Measurements from ENCODE around the gene FIP1L1. TPM values are rescaled to one million over a fixed set of nuclear protein-coding genes. Genes with fewer than 3 reads are reported as not detected.

FIP1L1 gene
- total and polyA plus RNA-seq, 2 of the 4 experiments (the other 2 are of a cell fraction), result 31.1 to 37.5 TPM

- H4K20me1 ChIP-seq (ENCODE audit: insufficient read depth, low read length), result no peaks in the 10 kb centered on the region
- in situ Hi-C loops (cut with MboI; ENCODE audit: low sequenced_read_pairs), result no loop called here
- H3K18ac ChIP-seq (ENCODE audit: low read depth, low read length), result no peak overlapping the region
- no peak overlapping the region for H3K27ac ChIP-seq (ENCODE audit: insufficient read depth, low read length)
- H4K8ac ChIP-seq (ENCODE audit: low read depth in 2 of 2, low read length in 2 of 2), result no peak overlapping the region
- no peak overlapping the region for H2BK120ac ChIP-seq (ENCODE audit: low read depth, low read length)
- POLR2A ChIA-PET (ENCODE audit: unreplicated experiment), result no interaction called here
- H3K36me3 ChIP-seq (ENCODE audit: control insufficient read depth, insufficient read depth, low read length), result peaks cover 11% of the 10 kb centered on the region
- H3K9me3 ChIP-seq (ENCODE audit: control insufficient read depth, insufficient read depth, low read length), result no peaks in the 10 kb centered on the region
- H3K23ac ChIP-seq (ENCODE audit: low read depth, low read length), result no peak overlapping the region
- H3K4me2 ChIP-seq (ENCODE audit: low read depth, low read length), result no peak overlapping the region
- no peak overlapping the region for H2BK15ac ChIP-seq (ENCODE audit: low read depth, low read length)
- H3K14ac ChIP-seq (replicated peaks; ENCODE audit: low read depth, low read length), result no peak overlapping the region
- no peak overlapping the region for H4K5ac ChIP-seq (ENCODE audit: low read depth, low read length)
- no peaks in the 10 kb centered on the region for H3K27me3 ChIP-seq (ENCODE audit: control insufficient read depth, insufficient read depth, low read length)
- dilution Hi-C loops (cut with HindIII; ENCODE audit: low sequenced_read_pairs, unreplicated experiment), result no loop called here
- H3K56ac ChIP-seq (ENCODE audit: extremely low read depth, insufficient read depth, low read length), result no peak overlapping the region
- no peaks in the 10 kb centered on the region for H3K4me1 ChIP-seq (ENCODE audit: control insufficient read depth, insufficient read depth, low read length)
- DNase-seq, result no peak
- TF ChIP-seq SMC3 (IDR thresholded peaks at IDR 0.05; ENCODE audit: low read depth, low read length) (no peak), POLR2A (IDR thresholded peaks at IDR 0.05; ENCODE audit: low read depth, low read length) (no peak), CEBPB (IDR thresholded peaks at IDR 0.05; ENCODE audit: low read depth, low read length) (no peak), NFE2L2 (IDR thresholded peaks at IDR 0.05; ENCODE audit: low read depth, low read length) (no peak), USF2 (IDR thresholded peaks at IDR 0.05; ENCODE audit: low read depth, low read length) (no peak), ELK1 (IDR thresholded peaks at IDR 0.05; ENCODE audit: borderline replicate concordance, low read depth, low read length) (no peak)
- H4K91ac ChIP-seq (ENCODE audit: insufficient read depth, low read depth, low read length), result no peak overlapping the region
- no peak for ATAC-seq (ENCODE audit: low read depth)
- no peak overlapping the region for H2BK5ac ChIP-seq (ENCODE audit: low read depth, low read length, poor library complexity, severe bottlenecking)
- H3K9me1 ChIP-seq (ENCODE audit: insufficient read depth, low read length), result no peaks in the 10 kb centered on the region
- H2AK9ac ChIP-seq (replicated peaks; ENCODE audit: low read depth, low read length, poor library complexity), result no peak overlapping the region
- H3K4me3 ChIP-seq (ENCODE audit: insufficient read depth, low read depth, low read length), result no peak overlapping the region
- H2AFZ ChIP-seq (replicated peaks; ENCODE audit: low read length, poor library complexity), result no peak overlapping the region
- H2AK5ac ChIP-seq (ENCODE audit: low read depth, low read length), result no peak overlapping the region
- H3K4ac ChIP-seq (ENCODE audit: low read depth, low read length), result no peak overlapping the region
- H3K9ac ChIP-seq (ENCODE audit: low read depth, low read length), result no peak overlapping the region
- no TSS peak for BruUV-seq (replicated peaks)
- intact Hi-C loops (cut with micrococcal nuclease), result no loop called here
- WGBS, 2 experiments (ENCODE audit: extremely low coverage in 2 of 2, insufficient read length in 1 of 2), result 80% methylated on average over 1 of the region's 1 CpG; no CpG with 5 or more reads in 1 of the 2 experiments
- CTCF ChIA-PET, result no interaction called here
- no peak overlapping the region for H2BK20ac ChIP-seq (ENCODE audit: low read depth, low read length)
- peaks cover 9 to 16% of the 10 kb centered on the region in 2 experiments; a peak in 3 of 4 replicates for H3K79me1 ChIP-seq (ENCODE audit: low read depth in 1 of 2, low read length in 2 of 2)
Observed at GRCh38 chr4:53436251-53436650, 58.8 kb downstream of the FIP1L1 start.
